Glutamatergic neuron (in vitro differentiated cells): Measurements from ENCODE around the gene NTN1. TPM values are rescaled to one million over a fixed set of nuclear protein-coding genes. Genes with fewer than 3 reads are reported as not detected.

ENCODE experiments used
- DNase-seq: peaks from one replicate; pipeline ENCODE4 v3.0.0; 2022
- H3K27ac Mint-ChIP-seq: one replicate; pipeline ENCODE4 v1.8.0; 2020; ENCODE audit warnings: mild to moderate bottlenecking, mixed read lengths, inconsistent platforms; ENCODE audit not compliant: unreplicated experiment
- H3K27me3 Mint-ChIP-seq: one replicate; pipeline ENCODE4 v1.8.0; 2020; ENCODE audit warnings: mild to moderate bottlenecking, moderate library complexity, mixed read lengths, inconsistent platforms; ENCODE audit not compliant: unreplicated experiment
- H3K36me3 Mint-ChIP-seq: one replicate; pipeline ENCODE4 v1.8.0; 2020; ENCODE audit warnings: mild to moderate bottlenecking, mixed read lengths, inconsistent platforms; ENCODE audit not compliant: unreplicated experiment
- H3K4me1 Mint-ChIP-seq: one replicate; pipeline ENCODE4 v1.8.0; 2020; ENCODE audit warnings: mild to moderate bottlenecking, low read depth, mixed read lengths, inconsistent platforms; ENCODE audit not compliant: unreplicated experiment
- H3K4me3 Mint-ChIP-seq: one replicate; pipeline ENCODE4 v1.8.0; 2020; ENCODE audit warnings: mild to moderate bottlenecking, mixed read lengths, inconsistent platforms; ENCODE audit not compliant: unreplicated experiment
- H3K9me3 Mint-ChIP-seq: one replicate; pipeline ENCODE4 v1.8.0; 2020; ENCODE audit warnings: mild to moderate bottlenecking, moderate library complexity, mixed read lengths, inconsistent platforms; ENCODE audit not compliant: unreplicated experiment
- CTCF ChIP-seq: fragments of 200-600 bp; sonication (generic); IDR thresholded peaks from one replicate; pipeline ENCODE4 v1.5.0; 2021; ENCODE audit not compliant: partially characterized antibody, unreplicated experiment
- total RNA-seq: library from RNA; stranded (reverse); fragmentation: NEBNext Ultra II Directional; extraction: Animal tissue kit (Norgen Biotek cat#: 25700); gene quantifications from one replicate; pipeline ENCODE4 v1.2.1, GENCODE V29; 2021; ENCODE audit not compliant: unreplicated experiment

NTN1 gene
- total RNA-seq, 1 donor from 2014 or later = 0.76 TPM

GRCh38 chr17:9142772-9143494 is 121.6 kb downstream of the NTN1 start:
- Mint-ChIP-seq H3K9me3 (peaks cover 2% of the 10 kb centered on the region), H3K4me3 (no peak overlapping the region), H3K27ac (no peak overlapping the region), H3K4me1 (peaks cover 2% of the 10 kb centered on the region), H3K27me3 (peaks cover 6% of the 10 kb centered on the region), H3K36me3 (no peaks in the 10 kb centered on the region)
- DNase-seq = no peak
- TF ChIP-seq CTCF = no peak

- H3K4me3 Mint-ChIP-seq = no peak overlapping the region
- no peaks in the 10 kb centered on the region for H3K36me3 Mint-ChIP-seq
- H3K27me3 Mint-ChIP-seq = peaks cover 6% of the 10 kb centered on the region
- H3K9me3 Mint-ChIP-seq = peaks cover 2% of the 10 kb centered on the region
- DNase-seq = no peak
- no peak for TF ChIP-seq CTCF
- H3K27ac Mint-ChIP-seq = no peak overlapping the region
- peaks cover 7% of the 10 kb centered on the region for H3K4me1 Mint-ChIP-seq
Observed at GRCh38 chr17:9144502-9145249, 123.4 kb downstream of the NTN1 start.

- H3K4me3 Mint-ChIP-seq = peak overlapping the region; percentile 52
- no peak for TF ChIP-seq CTCF
- H3K36me3 Mint-ChIP-seq = no peaks in the 10 kb centered on the region
- H3K4me1 Mint-ChIP-seq = peaks cover 11% of the 10 kb centered on the region
- peaks cover 6% of the 10 kb centered on the region for H3K27me3 Mint-ChIP-seq
- no peak for DNase-seq
- H3K27ac Mint-ChIP-seq = no peak overlapping the region
- H3K9me3 Mint-ChIP-seq = peaks cover 2% of the 10 kb centered on the region
Observed at GRCh38 chr17:9146064-9146463, 124.8 kb downstream of the NTN1 start.

GRCh38 chr17:9148905-9149525 is 127.7 kb downstream of the NTN1 start:
- Mint-ChIP-seq H3K27ac (no peak overlapping the region), H3K9me3 (peaks cover 4% of the 10 kb centered on the region), H3K4me3 (no peak overlapping the region), H3K27me3 (peaks cover 5% of the 10 kb centered on the region), H3K4me1 (peaks cover 9% of the 10 kb centered on the region), H3K36me3 (peaks cover 8% of the 10 kb centered on the region)
- no peak for TF ChIP-seq CTCF
- no peak for DNase-seq
